GM20000 (cell line): ENCODE results near the gene KLF2.
"Not testable (repeated sequence)": the region's sequence is repeated elsewhere in the genome, so short reads cannot be mapped to it uniquely, and the experiment has no call there.

Source experiments
- DNase-seq: peaks from one replicate; pipeline ENCODE4 v3.0.0; 2012; ENCODE audit warnings: low spot score
- CTCF ChIP-seq: IDR thresholded peaks from 2 replicates; pipeline ENCODE4 v1.5.1; 2012; ENCODE audit warnings: mild to moderate bottlenecking, control low read depth; ENCODE audit errors: extremely low read depth, missing control alignments

KLF2 gene

DNA sequence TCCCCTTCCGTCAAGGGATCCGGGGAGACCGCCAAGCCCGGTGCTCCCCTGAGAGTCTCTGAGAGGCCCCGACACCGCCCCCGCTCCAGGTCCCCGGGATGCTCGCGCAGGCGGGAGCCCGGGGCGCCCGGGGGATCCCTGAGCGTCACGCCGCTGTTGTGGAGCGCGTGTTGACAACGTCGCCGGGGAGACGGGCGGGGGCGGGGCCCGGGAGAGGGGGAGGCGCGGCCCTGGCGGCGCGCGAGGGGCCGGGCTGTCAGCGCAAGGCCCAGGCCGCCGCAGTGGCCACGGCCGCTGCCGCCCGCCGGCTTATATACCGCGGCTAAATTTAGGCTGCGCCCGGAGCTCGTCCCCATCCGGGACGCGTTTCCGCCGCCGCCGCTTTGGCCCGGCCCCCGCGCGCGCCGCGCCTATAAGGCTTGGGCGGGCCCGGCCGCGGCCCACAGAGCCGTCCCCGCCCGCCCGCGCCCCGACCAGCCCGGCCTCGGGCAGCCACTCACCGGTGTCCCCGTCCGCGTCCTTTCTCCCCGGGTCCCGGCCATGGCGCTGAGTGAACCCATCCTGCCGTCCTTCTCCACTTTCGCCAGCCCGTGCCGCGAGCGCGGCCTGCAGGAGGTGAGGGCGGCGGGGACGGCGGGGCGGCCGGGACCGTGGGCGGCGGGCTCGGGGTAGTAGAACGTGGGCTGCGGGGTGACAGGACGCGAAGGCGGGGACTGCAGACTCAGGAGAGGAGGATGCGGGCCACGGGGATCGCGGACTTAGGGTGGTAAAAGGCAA, at the start of gene KLF2:
KLF2 (plus strand) TSS at position 443 of the 777 bp plus-strand sequence; CDS start at position 541, 98 bp downstream.
- TF ChIP-seq CTCF = no peak
- peak; percentile 95 for DNase-seq

GRCh38 chr19:16280306-16280705, 44.3 kb upstream of the KLF2 start:
- DNase-seq = no peak
- no peak for TF ChIP-seq CTCF

DNA sequence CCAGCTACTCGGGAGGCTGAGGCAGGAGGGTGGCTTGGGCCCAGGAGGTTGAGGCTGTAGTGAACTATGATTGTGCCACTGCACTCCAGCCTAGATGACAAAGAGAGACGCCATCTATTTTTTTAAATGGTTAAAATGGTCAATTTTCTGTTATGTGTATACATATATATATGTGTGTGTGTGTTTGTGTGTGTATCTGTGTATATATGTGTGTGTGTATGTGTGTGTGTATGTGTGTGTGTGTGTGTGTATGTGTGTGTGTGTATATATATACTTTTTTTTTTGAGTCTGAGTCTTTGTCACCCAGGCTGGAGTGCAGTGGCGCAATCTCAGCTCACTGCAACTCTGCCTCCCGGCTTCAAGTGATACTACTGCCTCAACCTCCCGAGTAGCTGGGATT, 42.9 kb upstream of the KLF2 start:
- DNase-seq = no peak
- TF ChIP-seq CTCF = no peak

DNA sequence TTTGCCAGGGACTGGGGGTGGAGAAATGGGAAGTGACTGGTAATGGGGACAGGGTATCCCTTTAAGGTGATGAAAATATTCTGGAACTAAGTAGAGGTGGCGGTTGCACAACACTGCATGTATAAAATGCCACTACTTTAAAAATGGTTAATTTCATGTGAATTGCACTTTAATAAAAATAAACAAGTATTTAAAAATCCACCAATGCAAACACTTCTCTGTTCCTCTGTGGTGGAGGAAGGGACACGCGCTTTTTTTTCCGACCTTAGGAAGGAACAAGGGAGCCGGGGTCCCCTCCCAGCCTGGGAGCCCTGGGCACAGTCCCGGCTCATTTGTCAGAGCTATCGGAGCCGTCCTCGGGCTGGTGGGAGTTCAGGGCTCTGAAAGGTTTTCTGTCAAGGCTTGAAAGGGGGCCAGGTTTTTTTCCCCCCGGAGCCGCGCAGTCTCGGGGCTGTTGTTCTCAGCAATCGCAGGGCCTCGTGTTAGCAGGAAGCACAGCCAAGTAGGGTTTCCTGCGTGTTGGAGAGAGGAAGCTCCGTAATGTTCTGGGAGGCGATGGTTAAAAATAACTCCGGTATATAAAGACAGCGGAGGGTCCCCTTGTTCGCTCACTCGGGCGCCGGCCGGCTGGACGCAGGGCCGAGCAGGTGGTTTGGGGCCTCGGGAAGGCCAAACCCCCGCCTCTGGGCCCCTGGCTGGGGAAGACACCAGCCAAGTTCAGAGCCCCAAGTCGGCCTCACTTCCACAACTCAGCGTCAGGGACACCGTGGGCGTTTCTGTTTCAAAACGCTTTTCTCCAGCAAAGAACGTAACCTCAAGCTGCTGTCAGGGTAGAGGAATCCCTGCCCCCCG, 41.2 kb upstream of the KLF2 start:
- no peak for TF ChIP-seq CTCF
- peak; percentile 77 for DNase-seq

GRCh38 chr19:16284505-16284904, 40.1 kb upstream of the KLF2 start:
- DNase-seq = no peak

GRCh38 chr19:16285079-16285478, 39.5 kb upstream of the KLF2 start:
- DNase-seq = not testable (repeated sequence)

More at GRCh38 chr19:16284505-16284904, 40.1 kb upstream of the KLF2 start:
- TF ChIP-seq CTCF = no peak

DNA sequence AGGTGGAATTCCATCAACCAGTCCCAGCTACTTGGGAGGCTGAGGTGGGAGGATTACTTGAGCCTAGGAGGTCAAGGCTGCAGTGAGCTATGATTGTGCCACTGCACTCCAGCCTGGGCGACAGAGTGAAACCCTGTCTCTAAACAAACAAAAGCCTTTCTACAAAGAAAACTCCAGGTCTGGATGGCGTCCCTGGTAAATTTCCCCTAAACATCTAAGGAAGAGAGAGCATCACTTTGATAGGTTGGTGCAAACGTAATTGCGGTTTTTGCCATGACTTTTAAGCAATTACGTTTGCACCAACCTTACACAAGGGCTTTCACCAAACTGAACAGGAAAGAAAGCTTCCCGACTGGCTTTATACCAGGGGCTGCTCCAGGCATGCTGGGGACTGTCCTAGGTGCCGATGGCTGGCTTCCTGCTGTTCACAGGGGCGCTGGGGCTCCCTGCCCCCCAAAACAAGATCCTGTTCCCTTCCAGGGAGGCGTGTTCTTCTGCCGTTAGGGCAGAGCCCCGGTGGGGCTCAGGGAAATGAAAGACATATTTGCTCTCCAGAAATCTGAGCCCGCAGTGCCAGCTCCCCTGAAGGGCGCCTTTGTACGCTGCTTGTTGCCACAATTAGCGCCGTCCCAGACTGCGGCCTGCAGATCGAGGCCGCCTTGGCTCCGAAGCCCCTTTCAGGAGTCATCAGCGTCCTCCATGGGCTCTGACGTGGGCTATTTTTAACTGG, 38.7 kb upstream of the KLF2 start:
- no peak for TF ChIP-seq CTCF

More for the DNA sequence above, 38.7 kb upstream of the KLF2 start:
- DNase-seq = no peak
